Neutrophil (primary cell): ENCODE results near the gene ARAP3.

Source experiments
- H3K27ac ChIP-seq: fragments of 200-600 bp; sonication (generic); 2 replicates; pipeline ENCODE4 v1.5.1; 2016; ENCODE audit warnings: mild to moderate bottlenecking, moderate library complexity
- H3K27me3 ChIP-seq: fragments of 200-600 bp; sonication (generic); 2 replicates; pipeline ENCODE4 v1.6.0; 2016; ENCODE audit warnings: mild to moderate bottlenecking
- H3K36me3 ChIP-seq: fragments of 200-600 bp; sonication (generic); 2 replicates; pipeline ENCODE4 v1.5.1; 2017
- H3K4me1 ChIP-seq, 2 experiments: fragments of 200-600 bp in 1 of 2; sonication (generic) in 1 of 2; 1 replicate in 1 of 2; 2 replicates in 1 of 2; pipeline versions ENCODE4 v1.5.1 to v1.6.1; 2013 to 2016; ENCODE audit warnings: low read depth in 1 of 2, low read length in 1 of 2, mild to moderate bottlenecking in 1 of 2, moderate library complexity in 1 of 2; ENCODE audit not compliant: control insufficient read depth in 1 of 2, insufficient read depth in 1 of 2
- H3K4me3 ChIP-seq, 2 experiments: fragments of 200-600 bp in 1 of 2; sonication (generic) in 1 of 2; 1 replicate in 1 of 2; 2 replicates in 1 of 2; pipeline ENCODE4 v1.5.1; 2013 to 2016; ENCODE audit warnings: low read depth in 1 of 2, low read length in 1 of 2, mild to moderate bottlenecking in 1 of 2, moderate library complexity in 1 of 2
- H3K9me3 ChIP-seq: fragments of 200-600 bp; sonication (generic); 2 replicates; pipeline ENCODE4 v1.5.1; 2016
- CTCF ChIP-seq: fragments of 200-600 bp; sonication (generic); IDR thresholded peaks from 2 replicates; pipeline ENCODE4 v1.5.1; 2016; ENCODE audit warnings: antibody characterized with exemption

Gene ARAP3

GRCh38 chr5:141635646-141636045, 46.4 kb downstream of the ARAP3 start:
- Histone ChIP-seq H3K4me3 (peak overlapping the region; percentile 81 to 99), H3K4me1 (peaks cover 25 to 27% of the 10 kb centered on the region in 2 experiments), H3K36me3 (peaks cover 18% of the 10 kb centered on the region), H3K9me3 (no peaks in the 10 kb centered on the region), H3K27me3 (peaks cover 15% of the 10 kb centered on the region), H3K27ac (no peak overlapping the region)
- TF ChIP-seq CTCF = no peak

GRCh38 chr5:141634720-141635119, 47.3 kb downstream of the ARAP3 start:
- H3K4me1 ChIP-seq = peaks cover 25 to 27% of the 10 kb centered on the region in 2 experiments

GRCh38 chr5:141633871-141634561, 48.0 kb downstream of the ARAP3 start:
- H3K27me3 ChIP-seq = peaks cover 15% of the 10 kb centered on the region
- peaks cover 28% of the 10 kb centered on the region for H3K36me3 ChIP-seq
- no peaks in the 10 kb centered on the region for H3K9me3 ChIP-seq
- no peak for TF ChIP-seq CTCF
- H3K4me1 ChIP-seq = peaks cover 25 to 27% of the 10 kb centered on the region in 2 experiments
- H3K4me3 ChIP-seq = no peak overlapping the region
- H3K27ac ChIP-seq = no peak overlapping the region

More at GRCh38 chr5:141634720-141635119, 47.3 kb downstream of the ARAP3 start:
- H3K27me3 ChIP-seq = peaks cover 15% of the 10 kb centered on the region
- no peak overlapping the region for H3K4me3 ChIP-seq
- no peak overlapping the region for H3K27ac ChIP-seq
- TF ChIP-seq CTCF = no peak
- no peaks in the 10 kb centered on the region for H3K9me3 ChIP-seq
- peaks cover 21% of the 10 kb centered on the region for H3K36me3 ChIP-seq

- Histone ChIP-seq H3K4me3 (no peak overlapping the region), H3K36me3 (peaks cover 41% of the 10 kb centered on the region), H3K4me1 (peaks cover 18 to 19% of the 10 kb centered on the region in 2 experiments), H3K9me3 (no peaks in the 10 kb centered on the region), H3K27me3 (peaks cover 3% of the 10 kb centered on the region), H3K27ac (no peak overlapping the region)
- TF ChIP-seq CTCF = no peak
Measured at GRCh38 chr5:141632650-141633049, 49.4 kb downstream of the ARAP3 start.

- Histone ChIP-seq H3K4me1 (peaks cover 4 to 8% of the 10 kb centered on the region in 2 experiments), H3K9me3 (no peaks in the 10 kb centered on the region), H3K4me3 (no peak overlapping the region), H3K36me3 (peaks cover 58% of the 10 kb centered on the region), H3K27me3 (no peaks in the 10 kb centered on the region), H3K27ac (no peak overlapping the region)
- no peak for TF ChIP-seq CTCF
Measured at GRCh38 chr5:141630570-141631140, 51.4 kb downstream of the ARAP3 start.
